GM12872 (cell line): ENCODE measurements around the gene KCNB1.

Experiments used
- CTCF ChIP-seq: IDR thresholded peaks from 3 replicates; pipeline ENCODE4 v1.5.1; 2011; ENCODE audit warnings: low read depth, mild to moderate bottlenecking, low read length, moderate library complexity; ENCODE audit not compliant: insufficient read depth

KCNB1 gene

GRCh38 chr20:49484180-49485140 lies 2.0 kb upstream of the KCNB1 start:
- TF ChIP-seq CTCF = peak; percentile 70

GRCh38 chr20:49483696-49484123 lies 1.2 kb upstream of the KCNB1 start:
- TF ChIP-seq CTCF = no peak

GRCh38 chr20:49483018-49483695 lies 689 bp upstream of the KCNB1 start:
- TF ChIP-seq CTCF = no peak

GRCh38 chr20:49482173-49482572 lies 295 bp downstream of the KCNB1 start:
- TF ChIP-seq CTCF = no peak

- no peak for TF ChIP-seq CTCF
Measured at GRCh38 chr20:49481116-49481515, 1.4 kb downstream of the KCNB1 start.

- TF ChIP-seq CTCF = no peak
Measured at GRCh38 chr20:49480236-49480635, 2.2 kb downstream of the KCNB1 start.

GRCh38 chr20:49479785-49480184 lies 2.7 kb downstream of the KCNB1 start:
- no peak for TF ChIP-seq CTCF
